Mucosa of stomach (tissue), 1 donor: ENCODE results near the gene ACTL10.
"Not testable (repeated sequence)": the region's sequence is repeated elsewhere in the genome, so short reads cannot be mapped to it uniquely, and the experiment has no call there.

Experiments used
- H3K27me3 ChIP-seq: one replicate; pipeline ENCODE4 v1.7.0; 2013; ENCODE audit warnings: mild to moderate bottlenecking, low read length; ENCODE audit not compliant: control insufficient read depth, insufficient read depth
- H3K36me3 ChIP-seq: one replicate; pipeline ENCODE4 v1.7.0; 2013; ENCODE audit warnings: low read length; ENCODE audit not compliant: control insufficient read depth, insufficient read depth
- H3K4me1 ChIP-seq: one replicate; pipeline ENCODE4 v1.7.0; 2013; ENCODE audit warnings: mild to moderate bottlenecking, low read length; ENCODE audit not compliant: control insufficient read depth, insufficient read depth
- H3K4me3 ChIP-seq: one replicate; pipeline ENCODE4 v1.7.0; 2013; ENCODE audit warnings: low read length
- H3K9ac ChIP-seq: one replicate; pipeline ENCODE4 v1.7.0; 2013; ENCODE audit warnings: mild to moderate bottlenecking, low read length, moderate library complexity
- H3K9me3 ChIP-seq: one replicate; pipeline ENCODE4 v1.7.0; 2013; ENCODE audit warnings: mild to moderate bottlenecking, low read length, moderate library complexity; ENCODE audit not compliant: control insufficient read depth
- donor health status: Pancreatic carcinoma.

The ACTL10 gene

DNA sequence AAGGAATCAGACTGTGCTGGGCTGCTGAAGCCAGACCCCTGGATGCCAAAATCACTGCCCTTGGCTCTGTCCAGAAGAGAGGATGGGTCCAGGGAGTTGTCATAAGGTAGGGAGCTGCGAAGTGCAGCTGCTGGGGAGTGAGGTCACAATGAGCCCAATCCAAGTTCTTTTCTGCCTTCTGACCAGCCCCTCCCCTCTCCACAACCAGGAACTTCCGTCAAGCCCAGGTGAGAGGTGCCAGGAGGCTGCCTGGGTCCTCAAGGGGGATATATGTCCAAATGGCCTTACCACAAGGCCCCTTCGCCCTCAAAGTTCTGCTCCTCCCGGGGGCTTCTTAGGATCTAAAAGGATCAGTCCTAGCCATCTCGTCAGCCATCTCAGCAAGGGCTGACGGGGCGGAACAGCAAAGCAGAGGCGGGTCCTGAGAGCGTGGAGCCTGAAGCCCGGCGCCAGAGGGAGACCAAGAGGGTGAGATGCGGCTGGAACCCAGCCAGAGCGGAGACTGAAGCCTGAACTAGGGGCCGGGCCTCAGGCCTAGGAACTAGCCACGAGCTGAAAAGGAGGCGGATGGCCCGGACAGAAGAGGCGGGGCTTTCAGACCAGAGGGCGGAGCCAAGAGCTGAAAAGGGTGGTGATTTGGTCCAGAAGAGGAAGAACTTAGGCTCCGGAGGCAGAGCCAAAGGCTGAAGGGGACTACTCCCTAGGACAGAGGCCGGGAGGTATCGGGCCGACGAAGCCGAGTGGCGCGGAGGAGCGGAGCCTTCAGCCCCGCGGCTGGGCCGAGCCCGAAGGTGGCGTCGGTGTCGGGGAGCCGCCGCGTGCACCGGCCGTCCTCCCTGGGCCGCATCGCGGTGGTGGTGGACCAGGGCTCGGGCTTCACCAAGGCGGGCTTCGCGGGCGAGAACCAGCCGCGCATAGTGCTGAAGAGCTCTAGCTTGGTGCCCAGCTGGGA lies at the start of gene ACTL10:
ACTL10 (plus strand) TSS at position 651 of the 952 bp plus-strand sequence. CDS start 555 bp downstream, outside the sequence.
- H3K4me1 ChIP-seq: peaks cover 47% of the 10 kb centered on the region
- H3K9me3 ChIP-seq: no peaks in the 10 kb centered on the region
- peaks cover 7% of the 10 kb centered on the region for H3K36me3 ChIP-seq
- H3K4me3 ChIP-seq: no peak within 1 kb of the TSS
- H3K27me3 ChIP-seq: no peaks in the 10 kb centered on the region
- H3K9ac ChIP-seq: peak within 1 kb of the TSS; percentile 70

DNA sequence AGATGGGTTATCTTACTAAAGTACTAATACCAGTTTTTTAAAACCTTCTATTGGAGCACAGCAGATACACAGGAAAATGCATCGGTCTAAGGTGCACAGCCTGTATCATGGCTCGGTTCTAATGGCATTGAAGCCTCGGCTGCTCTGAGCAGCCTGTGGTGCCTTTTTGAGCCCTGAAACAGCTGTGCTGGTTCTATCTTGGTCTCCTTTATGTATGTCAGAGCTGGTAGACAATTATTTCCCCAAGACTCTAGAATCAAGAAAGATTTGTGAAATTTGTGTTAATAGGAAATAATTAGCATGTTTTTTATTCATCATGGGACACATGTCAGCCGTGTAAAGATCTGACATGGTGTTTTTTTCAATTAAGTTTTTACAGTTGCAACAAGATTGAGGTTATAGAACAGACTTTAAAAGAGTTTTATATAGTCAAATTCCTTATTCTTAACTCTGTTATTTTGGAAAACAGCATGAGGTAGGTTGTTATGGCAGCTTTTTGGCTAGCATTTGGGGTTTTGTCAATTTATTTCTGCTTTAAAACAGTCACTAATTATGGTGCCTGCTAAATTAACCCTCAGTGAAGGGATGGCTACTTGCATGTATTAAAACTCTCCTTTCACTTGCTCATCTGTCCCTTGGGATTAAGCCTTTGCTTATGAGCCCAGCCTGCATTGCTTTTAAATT lies 44.9 kb upstream of the ACTL10 start:
- Histone ChIP-seq H3K9me3 (no peaks in the 10 kb centered on the region), H3K9ac (no peak overlapping the region), H3K27me3 (no peaks in the 10 kb centered on the region), H3K4me3 (no peak overlapping the region), H3K36me3 (peaks cover 3% of the 10 kb centered on the region), H3K4me1 (no peaks in the 10 kb centered on the region)

GRCh38 chr20:33622705-33623365 lies 43.9 kb upstream of the ACTL10 start:
- H3K9me3 ChIP-seq: no peaks in the 10 kb centered on the region
- H3K4me1 ChIP-seq: no peaks in the 10 kb centered on the region
- H3K27me3 ChIP-seq: no peaks in the 10 kb centered on the region
- H3K4me3 ChIP-seq: no peak overlapping the region
- H3K9ac ChIP-seq: no peak overlapping the region
- peaks cover 3% of the 10 kb centered on the region for H3K36me3 ChIP-seq

DNA sequence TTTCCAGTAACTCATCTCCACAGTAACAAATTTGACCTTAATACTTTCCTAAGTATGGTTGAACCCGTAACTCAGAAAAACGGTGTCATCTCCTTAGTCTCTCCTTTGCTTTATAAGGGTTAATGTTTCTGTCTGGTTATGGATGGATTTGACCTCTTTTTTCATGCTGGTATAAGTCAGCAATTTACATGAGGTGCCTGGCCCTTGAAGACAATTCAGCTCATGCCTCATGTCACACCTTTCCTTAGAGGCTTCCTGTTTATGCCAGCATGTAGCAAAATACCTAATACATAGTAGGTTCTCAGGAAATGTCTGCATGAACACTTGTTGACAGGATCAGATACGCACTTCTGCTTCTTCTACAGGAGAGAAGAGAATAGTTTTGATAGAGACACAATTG lies 42.3 kb upstream of the ACTL10 start:
- H3K4me1 ChIP-seq: no peaks in the 10 kb centered on the region
- no peaks in the 10 kb centered on the region for H3K27me3 ChIP-seq
- peaks cover 3% of the 10 kb centered on the region for H3K36me3 ChIP-seq
- H3K9ac ChIP-seq: no peak overlapping the region
- H3K4me3 ChIP-seq: no peak overlapping the region
- H3K9me3 ChIP-seq: no peaks in the 10 kb centered on the region

GRCh38 chr20:33626190-33626589 lies 40.6 kb upstream of the ACTL10 start:
- Histone ChIP-seq H3K4me1 (no peaks in the 10 kb centered on the region), H3K27me3 (no peaks in the 10 kb centered on the region), H3K4me3 (no peak overlapping the region), H3K9ac (no peak overlapping the region), H3K9me3 (no peaks in the 10 kb centered on the region), H3K36me3 (peaks cover 3% of the 10 kb centered on the region)

DNA sequence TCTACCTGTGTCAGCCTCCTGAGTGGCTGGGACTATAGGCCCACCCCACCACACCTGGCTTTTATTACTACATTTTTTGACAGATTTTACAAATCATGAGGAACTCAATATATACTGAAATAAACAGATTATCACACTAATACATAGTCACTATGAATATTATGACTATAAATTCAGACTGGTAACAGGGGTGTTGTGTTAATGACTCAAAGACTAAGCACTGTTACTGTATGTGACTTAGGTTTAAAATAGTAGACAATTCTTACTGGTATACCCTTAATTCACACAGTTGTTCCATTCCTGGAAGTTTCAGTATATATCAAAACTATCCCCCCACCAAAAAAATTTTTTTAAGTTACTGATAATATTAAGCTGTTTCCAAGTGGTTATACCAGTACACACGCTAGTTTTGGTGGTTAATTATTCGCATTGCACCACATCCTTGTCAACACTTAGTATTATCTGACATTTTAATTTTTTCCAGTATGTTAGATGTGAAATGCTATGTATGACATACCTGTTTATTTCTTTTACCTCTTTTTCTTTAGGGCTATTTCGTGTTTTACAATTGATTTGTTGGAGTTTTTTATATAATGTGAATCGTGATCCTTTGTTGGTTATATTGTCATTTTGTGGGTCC lies 39.0 kb upstream of the ACTL10 start:
- Histone ChIP-seq H3K4me3 (no peak overlapping the region), H3K36me3 (peaks cover 3% of the 10 kb centered on the region), H3K4me1 (no peaks in the 10 kb centered on the region)

GRCh38 chr20:33629533-33629932 lies 37.2 kb upstream of the ACTL10 start:
- H3K36me3 ChIP-seq: peaks cover 3% of the 10 kb centered on the region
- no peak overlapping the region for H3K4me3 ChIP-seq
- no peaks in the 10 kb centered on the region for H3K27me3 ChIP-seq
- no peaks in the 10 kb centered on the region for H3K4me1 ChIP-seq
- no peaks in the 10 kb centered on the region for H3K9me3 ChIP-seq
- no peak overlapping the region for H3K9ac ChIP-seq

More for the DNA sequence above, 39.0 kb upstream of the ACTL10 start:
- no peak overlapping the region for H3K9ac ChIP-seq
- H3K9me3 ChIP-seq: no peaks in the 10 kb centered on the region
- H3K27me3 ChIP-seq: no peaks in the 10 kb centered on the region

DNA sequence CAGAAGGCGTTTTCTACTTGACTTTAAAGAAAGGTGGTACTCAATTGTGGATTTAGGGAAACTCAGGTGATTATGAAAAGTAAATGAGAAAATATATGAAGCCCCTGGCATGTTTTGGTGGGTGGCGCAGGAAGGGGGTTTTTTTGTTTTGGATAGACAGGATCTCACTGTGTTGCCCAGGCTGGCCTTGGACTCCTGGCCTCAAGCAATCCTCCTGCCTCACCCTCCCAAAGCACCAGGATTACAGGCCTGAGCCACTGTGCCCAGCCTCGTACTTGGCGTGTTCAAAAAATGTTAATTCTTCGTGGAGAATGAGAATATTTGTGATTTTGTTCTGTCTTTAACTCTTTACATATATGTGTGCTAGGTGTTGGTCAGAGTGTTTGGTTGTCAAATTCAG lies 36.8 kb upstream of the ACTL10 start:
- Histone ChIP-seq H3K4me1 (no peaks in the 10 kb centered on the region), H3K27me3 (no peaks in the 10 kb centered on the region), H3K9ac (no peak overlapping the region), H3K9me3 (no peaks in the 10 kb centered on the region), H3K4me3 (no peak overlapping the region), H3K36me3 (peaks cover 3% of the 10 kb centered on the region)

GRCh38 chr20:33630507-33630906 lies 36.2 kb upstream of the ACTL10 start:
- no peaks in the 10 kb centered on the region for H3K9me3 ChIP-seq
- no peaks in the 10 kb centered on the region for H3K4me1 ChIP-seq
- no peaks in the 10 kb centered on the region for H3K36me3 ChIP-seq
- H3K27me3 ChIP-seq: no peaks in the 10 kb centered on the region
- H3K9ac ChIP-seq: no peak overlapping the region
- no peak overlapping the region for H3K4me3 ChIP-seq

- not testable (repeated sequence) for H3K36me3 ChIP-seq, H3K9ac ChIP-seq, H3K4me3 ChIP-seq, H3K9me3 ChIP-seq, H3K27me3 ChIP-seq, H3K4me1 ChIP-seq
Observed at GRCh38 chr20:33631910-33632309, 34.8 kb upstream of the ACTL10 start.

DNA sequence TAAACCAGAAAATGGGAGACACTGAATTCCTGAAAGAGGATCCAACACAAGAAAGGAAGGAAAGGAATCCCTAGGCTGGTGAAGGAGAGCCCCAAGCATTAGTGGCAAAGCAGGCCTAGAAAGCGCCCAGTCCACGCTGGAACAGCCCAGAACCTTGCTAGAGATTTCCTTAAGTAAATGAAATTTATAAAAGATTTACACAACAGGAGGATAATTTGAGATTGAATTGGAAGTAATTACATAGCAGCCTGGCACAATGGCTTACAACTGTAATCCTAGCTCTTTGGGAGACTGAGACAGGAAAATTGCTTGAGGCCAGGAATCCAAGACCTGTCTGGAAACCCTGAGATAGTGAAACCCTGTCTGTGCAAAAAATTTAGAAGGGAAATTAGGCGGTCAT lies 31.4 kb upstream of the ACTL10 start:
- Histone ChIP-seq H3K36me3 (peaks cover 6% of the 10 kb centered on the region), H3K4me3 (no peak overlapping the region)

More for the DNA sequence above, 31.4 kb upstream of the ACTL10 start:
- H3K4me1 ChIP-seq: no peaks in the 10 kb centered on the region
- no peaks in the 10 kb centered on the region for H3K9me3 ChIP-seq
- H3K9ac ChIP-seq: no peak overlapping the region
- H3K27me3 ChIP-seq: no peaks in the 10 kb centered on the region
